Fibroblast of the aortic adventitia (primary cell): ENCODE data around the gene CD44. TPM values are rescaled to one million over a fixed set of nuclear protein-coding genes. Genes with fewer than 3 reads are reported as not detected.
A peak's percentile ranks its signal among the peaks of the same experiment; 100 is the strongest.

Experiments used
- DNase-seq: peaks from one replicate; pipeline ENCODE4 v3.0.0-alpha.2; 2010; ENCODE audit warnings: low read depth
- H3K4me3 ChIP-seq: 2 replicates; pipeline ENCODE4 v1.5.1; 2011; ENCODE audit warnings: low read depth, mild to moderate bottlenecking, control low read depth, low read length, moderate library complexity
- total RNA-seq: library from RNA; depleted of rRNA; stranded (reverse); fragments of >200 nt; gene quantifications from 2 replicates; pipeline ENCODE4 v1.2.3, GENCODE V29; 2012; ENCODE audit warnings: low replicate concordance
- TF ChIP-seq, protein P1 (sequence below): IDR thresholded peaks from 2 replicates; pipeline ENCODE4 v1.5.1; 2011; ENCODE audit warnings: mild to moderate bottlenecking, low read length, control low read depth, inconsistent platforms; ENCODE audit not compliant: insufficient read depth

The CD44 gene
- total RNA-seq, 1 donor = 458 TPM

DNA sequence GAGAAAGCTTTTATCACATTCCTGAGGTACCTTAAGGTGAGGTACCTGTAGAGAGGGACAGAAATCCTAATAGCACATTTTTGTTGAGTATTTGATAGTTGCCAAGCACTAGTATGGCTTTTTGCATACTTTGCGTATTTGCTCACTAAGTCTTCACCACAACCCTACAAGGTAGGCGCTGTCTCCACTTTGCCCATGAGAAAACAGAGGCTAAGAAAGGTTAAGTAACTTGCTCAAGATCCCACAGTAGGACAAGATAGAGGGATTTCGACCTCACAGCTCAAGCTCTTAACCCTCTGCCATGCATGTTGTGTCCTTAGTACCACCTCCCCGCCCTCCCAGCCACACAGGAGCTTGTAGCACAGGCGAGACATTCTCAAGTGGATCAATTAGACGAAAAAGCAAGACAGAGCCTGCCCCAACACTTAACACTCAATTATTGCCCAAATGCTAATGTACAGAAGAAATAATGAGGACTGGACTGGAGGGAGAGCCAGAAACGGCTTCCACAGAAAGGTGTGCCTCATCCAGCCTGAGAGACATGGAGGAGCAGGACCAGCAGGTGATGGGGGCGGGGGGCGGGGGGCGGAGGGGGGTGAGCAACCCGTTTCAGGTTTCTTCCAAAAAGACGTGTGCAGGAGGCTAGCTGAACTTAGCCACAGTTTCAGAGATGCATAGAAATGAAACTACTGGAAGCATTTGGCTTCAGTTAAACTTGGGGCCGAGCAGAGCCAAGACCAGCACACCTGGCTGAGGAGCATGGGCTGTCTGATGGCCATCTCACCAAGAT lies 26.7 kb upstream of the CD44 start:
- TF ChIP-seq, protein P1, sequence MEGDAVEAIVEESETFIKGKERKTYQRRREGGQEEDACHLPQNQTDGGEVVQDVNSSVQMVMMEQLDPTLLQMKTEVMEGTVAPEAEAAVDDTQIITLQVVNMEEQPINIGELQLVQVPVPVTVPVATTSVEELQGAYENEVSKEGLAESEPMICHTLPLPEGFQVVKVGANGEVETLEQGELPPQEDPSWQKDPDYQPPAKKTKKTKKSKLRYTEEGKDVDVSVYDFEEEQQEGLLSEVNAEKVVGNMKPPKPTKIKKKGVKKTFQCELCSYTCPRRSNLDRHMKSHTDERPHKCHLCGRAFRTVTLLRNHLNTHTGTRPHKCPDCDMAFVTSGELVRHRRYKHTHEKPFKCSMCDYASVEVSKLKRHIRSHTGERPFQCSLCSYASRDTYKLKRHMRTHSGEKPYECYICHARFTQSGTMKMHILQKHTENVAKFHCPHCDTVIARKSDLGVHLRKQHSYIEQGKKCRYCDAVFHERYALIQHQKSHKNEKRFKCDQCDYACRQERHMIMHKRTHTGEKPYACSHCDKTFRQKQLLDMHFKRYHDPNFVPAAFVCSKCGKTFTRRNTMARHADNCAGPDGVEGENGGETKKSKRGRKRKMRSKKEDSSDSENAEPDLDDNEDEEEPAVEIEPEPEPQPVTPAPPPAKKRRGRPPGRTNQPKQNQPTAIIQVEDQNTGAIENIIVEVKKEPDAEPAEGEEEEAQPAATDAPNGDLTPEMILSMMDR = no peak
- no peak for DNase-seq

DNA sequence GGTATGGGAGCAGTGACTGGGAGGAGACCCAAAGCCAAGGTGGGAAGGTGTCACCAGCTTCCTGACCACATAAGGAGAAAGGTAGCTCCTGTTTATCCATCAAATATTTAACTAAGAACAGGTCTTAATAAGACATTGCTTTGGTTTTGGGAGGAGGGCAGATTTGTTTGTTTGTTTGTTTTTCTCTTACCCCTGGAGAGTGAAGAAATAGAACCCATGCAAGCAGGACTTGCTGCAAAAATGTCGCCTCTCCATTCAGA lies 26.2 kb upstream of the CD44 start:
- no peak for DNase-seq
- TF ChIP-seq, protein P1 = no peak
- H3K4me3 ChIP-seq = no peak overlapping the region

More for the DNA sequence above, 26.7 kb upstream of the CD44 start:
- H3K4me3 ChIP-seq = no peak overlapping the region

GRCh38 chr11:35114906-35115687 lies 23.9 kb upstream of the CD44 start:
- TF ChIP-seq, protein P1 = no peak
- no peak for DNase-seq
- H3K4me3 ChIP-seq = no peak overlapping the region

DNA sequence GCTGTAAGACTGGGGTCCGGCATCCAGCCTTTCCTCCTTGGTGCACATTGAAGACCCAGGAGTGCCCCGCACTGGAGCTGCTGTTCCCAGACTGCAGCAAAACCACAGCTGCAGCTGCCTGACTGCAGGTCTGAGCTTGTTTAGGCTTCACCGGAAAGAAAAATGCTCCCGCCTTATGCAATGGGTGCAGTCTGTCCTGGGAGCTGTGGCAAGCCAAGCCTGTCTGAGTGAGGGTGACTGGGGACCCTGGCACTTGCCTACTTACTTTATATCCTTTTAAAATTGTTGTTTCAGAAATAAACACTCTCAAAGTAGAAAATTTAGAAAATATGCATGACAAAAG lies 23.3 kb upstream of the CD44 start:
- DNase-seq = no peak
- H3K4me3 ChIP-seq = no peak overlapping the region
- TF ChIP-seq, protein P1 = no peak

DNA sequence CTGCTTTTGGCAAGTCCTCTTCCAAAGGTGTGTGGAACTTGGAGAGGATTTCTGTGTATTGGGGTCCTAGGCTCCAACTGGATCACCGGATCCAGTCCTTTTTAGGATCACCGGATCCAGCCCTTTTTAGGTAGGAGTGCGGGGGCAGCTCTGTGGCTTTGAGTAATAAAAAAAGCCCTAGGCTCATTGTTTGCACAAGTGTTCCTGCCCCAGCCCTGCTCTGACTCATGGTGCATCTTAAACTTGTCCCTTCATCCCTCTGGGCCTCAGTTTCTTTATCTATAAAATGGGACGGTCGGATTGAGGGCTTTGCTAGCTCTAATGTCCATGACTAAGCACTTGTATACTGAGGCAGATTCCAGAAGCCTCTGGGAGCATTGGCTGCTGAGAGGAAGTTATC lies 22.7 kb upstream of the CD44 start:
- no peak overlapping the region for H3K4me3 ChIP-seq
- DNase-seq = peak; percentile 20
- TF ChIP-seq, protein P1 = no peak

DNA sequence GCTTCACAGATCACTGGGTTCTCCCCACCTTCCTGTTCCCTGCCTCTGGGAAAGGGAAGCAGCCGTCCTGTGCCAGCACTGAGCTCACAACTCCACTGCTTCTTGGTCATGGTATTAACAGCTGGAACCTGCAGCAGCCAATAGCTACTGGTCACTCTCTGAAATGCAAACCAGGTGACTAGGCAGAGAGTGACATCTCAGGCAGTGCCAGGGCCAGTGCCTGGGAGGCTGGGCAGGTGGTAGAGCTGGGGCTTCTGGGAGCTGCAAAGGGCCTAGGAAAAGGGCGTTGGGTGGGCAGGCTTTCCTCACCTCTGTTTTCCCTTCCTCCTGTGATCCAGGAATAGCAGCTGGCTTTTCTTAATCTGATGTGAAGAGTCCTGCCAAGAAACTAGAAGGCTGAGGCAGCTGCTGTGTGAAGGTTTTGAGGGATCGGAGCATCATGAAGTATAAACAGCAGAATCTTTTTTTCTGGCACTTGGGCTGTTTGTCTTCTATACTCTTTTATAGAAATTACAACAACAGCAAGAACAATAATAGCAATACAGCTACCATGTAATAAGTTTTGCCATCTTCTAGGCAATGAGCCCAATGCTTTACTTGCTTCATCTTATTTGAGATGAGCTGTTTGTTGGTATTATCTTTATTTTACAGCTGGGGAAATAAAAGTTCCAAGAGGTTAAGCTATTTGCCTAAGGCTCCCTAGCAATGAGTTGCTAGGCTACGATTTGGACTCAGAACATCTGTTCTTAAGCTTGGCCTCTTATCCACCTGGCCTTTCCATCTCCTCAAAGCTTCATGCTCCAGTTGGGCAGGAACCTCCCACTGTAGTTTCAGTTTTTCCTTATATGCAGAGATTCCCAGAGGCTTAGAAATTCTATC lies 22.0 kb upstream of the CD44 start:
- H3K4me3 ChIP-seq = no peak overlapping the region
- TF ChIP-seq, protein P1 = no peak
- DNase-seq = peak; percentile 65
